Choroid plexus epithelial cell (primary cell): ENCODE data around the gene GPHN.
A peak's percentile ranks its signal among the peaks of the same experiment; 100 is the strongest.

ENCODE experiments used
- DNase-seq: peaks from one replicate; pipeline ENCODE4 v3.0.0-alpha.2; 2010; ENCODE audit warnings: low read depth
- H3K4me3 ChIP-seq: 2 replicates; pipeline ENCODE4 v1.5.1; 2011; ENCODE audit warnings: low read depth, mild to moderate bottlenecking, control low read depth, low read length, moderate library complexity
- CTCF ChIP-seq: conservative IDR thresholded peaks from 2 replicates; pipeline ENCODE4 v1.5.1; 2011; ENCODE audit warnings: low read depth, mild to moderate bottlenecking, control low read depth, inconsistent platforms, low read length, moderate library complexity

The GPHN gene

GRCh38 chr14:67071506-67071905 lies 563.6 kb downstream of the GPHN start:
- no peak overlapping the region for H3K4me3 ChIP-seq
- no peak for DNase-seq
- TF ChIP-seq CTCF = no peak

GRCh38 chr14:67077921-67078320 lies 570.0 kb downstream of the GPHN start:
- no peak overlapping the region for H3K4me3 ChIP-seq
- TF ChIP-seq CTCF = no peak
- DNase-seq = peak; percentile 45

- no peak for TF ChIP-seq CTCF
- no peak overlapping the region for H3K4me3 ChIP-seq
- DNase-seq = no peak
Observed at GRCh38 chr14:67079846-67080245, 571.9 kb downstream of the GPHN start.

- no peak for TF ChIP-seq CTCF
- no peak for DNase-seq
- no peak overlapping the region for H3K4me3 ChIP-seq
Observed at GRCh38 chr14:67108230-67108629, 600.3 kb downstream of the GPHN start.

GRCh38 chr14:67111022-67111421 lies 603.1 kb downstream of the GPHN start:
- H3K4me3 ChIP-seq = no peak overlapping the region
- no peak for TF ChIP-seq CTCF
- no peak for DNase-seq

- TF ChIP-seq CTCF = no peak
- H3K4me3 ChIP-seq = no peak overlapping the region
- DNase-seq = no peak
Observed at GRCh38 chr14:67112344-67112743, 604.4 kb downstream of the GPHN start.

GRCh38 chr14:67127174-67127573 lies 619.2 kb downstream of the GPHN start:
- H3K4me3 ChIP-seq = no peak overlapping the region
- TF ChIP-seq CTCF = no peak
- DNase-seq = no peak
